GM12874 (cell line): ENCODE measurements around the gene KCNC2.

Experiments used
- CTCF ChIP-seq: IDR thresholded peaks from 2 replicates; pipeline ENCODE4 v1.5.1; 2011; ENCODE audit warnings: low read depth, mild to moderate bottlenecking, control low read depth, low read length, moderate library complexity; ENCODE audit not compliant: insufficient read depth

Gene KCNC2

GRCh38 chr12:75161488-75161887 lies 48.2 kb downstream of the KCNC2 start:
- TF ChIP-seq CTCF: no peak

GRCh38 chr12:75157385-75157784 lies 52.3 kb downstream of the KCNC2 start:
- TF ChIP-seq CTCF: no peak

GRCh38 chr12:75155962-75156361 lies 53.7 kb downstream of the KCNC2 start:
- TF ChIP-seq CTCF: no peak

GRCh38 chr12:75154388-75154787 lies 55.3 kb downstream of the KCNC2 start:
- no peak for TF ChIP-seq CTCF

GRCh38 chr12:75139196-75139595 lies 70.4 kb downstream of the KCNC2 start:
- no peak for TF ChIP-seq CTCF

GRCh38 chr12:75137896-75138295 lies 71.7 kb downstream of the KCNC2 start:
- no peak for TF ChIP-seq CTCF

- no peak for TF ChIP-seq CTCF
Observed at GRCh38 chr12:75135026-75135425, 74.6 kb downstream of the KCNC2 start.

GRCh38 chr12:75130811-75131210 lies 78.8 kb downstream of the KCNC2 start:
- no peak for TF ChIP-seq CTCF
